GM12878 (cell line): Measurements from ENCODE around the gene TBC1D5. TPM values are rescaled to one million over a fixed set of nuclear protein-coding genes. Genes with fewer than 3 reads are reported as not detected.

ENCODE experiments used
- ATAC-seq: fragments of 200-7000 bp; cut with Tn5 transposase; 3 replicates; pipeline ENCODE4 v1.9.1; 2020; ENCODE audit warnings: mild to moderate bottlenecking, moderate library complexity
- BruUV-seq: library from RNA; stranded (reverse); fragments of 400-500 nt; replicated peaks from 2 replicates; lab custom pipeline; 2021; lab: Mats Ljungman, UMichigan
- CTCF ChIA-PET: fragments of 300-600 bp; sonication (Branson Sonifier 250); formaldehyde crosslinking; extraction: SDS; loops from one replicate; lab custom pipeline; 2021; ENCODE audit warnings: inconsistent platforms; lab: Yijun Ruan, JAX
- POLR2A ChIA-PET: fragments of 350-600 bp; formaldehyde crosslinking; extraction: SDS; loops from one replicate; lab custom pipeline; 2021; ENCODE audit warnings: inconsistent platforms; lab: Charles Lee
- RAD21 ChIA-PET: fragments of 300-600 bp; sonication (Branson Sonifier 250); formaldehyde crosslinking; loops from one replicate; lab custom pipeline; 2023; ENCODE audit warnings: antibody characterized with exemption; ENCODE audit not compliant: unreplicated experiment; lab: Charles Lee
- SMC1A ChIA-PET: fragments of 300-600 bp; sonication (Branson Sonifier 250); formaldehyde crosslinking; loops from one replicate; lab custom pipeline; 2023; ENCODE audit not compliant: unreplicated experiment, uncharacterized antibody; lab: Charles Lee
- DNase-seq: peaks from one replicate; pipeline ENCODE4 v3.0.0-alpha.2; 2011; ENCODE audit warnings: low read depth, low spot score
- FAIRE-seq: peaks from 3 replicates; lab custom pipeline; 2011; peaks lifted over from hg19 to GRCh38; lab: Jason Lieb, UNC
- H2AFZ ChIP-seq: 2 replicates; pipeline ENCODE4 v1.6.0; 2011; ENCODE audit warnings: low read depth, low read length, control low read depth; ENCODE audit not compliant: control insufficient read depth
- H3K27ac ChIP-seq: 2 replicates; pipeline ENCODE4 v1.5.1; 2011; ENCODE audit warnings: control low read depth; ENCODE audit not compliant: control insufficient read depth, insufficient read depth
- H3K27me3 ChIP-seq, 2 experiments: replicated peaks in 1 of 2; 2 replicates each; pipeline versions ENCODE4 v1.6.0 to v1.6.1; 2011; ENCODE audit warnings: low read length in 1 of 2; ENCODE audit not compliant: control insufficient read depth in 2 of 2, insufficient read depth in 2 of 2
- H3K36me3 ChIP-seq, 2 experiments: 2 replicates each; pipeline ENCODE4 v1.5.1; 2011; ENCODE audit warnings: low read length in 1 of 2; ENCODE audit not compliant: control insufficient read depth in 2 of 2, insufficient read depth in 2 of 2
- H3K4me1 ChIP-seq: 2 replicates; pipeline ENCODE4 v1.6.1; 2011; ENCODE audit warnings: mild to moderate bottlenecking, low read length, moderate library complexity, mixed read lengths; ENCODE audit not compliant: control insufficient read depth, insufficient read depth
- H3K4me2 ChIP-seq: 2 replicates; pipeline ENCODE4 v1.6.0; 2011; ENCODE audit warnings: control low read depth; ENCODE audit not compliant: control insufficient read depth, insufficient read depth
- H3K4me3 ChIP-seq: fragments of 200-600 bp; sonication (generic); 2 replicates; pipeline ENCODE4 v1.5.1; 2016
- H3K79me2 ChIP-seq: 2 replicates; pipeline ENCODE4 v1.6.0; 2011; ENCODE audit warnings: low read length; ENCODE audit not compliant: control insufficient read depth, insufficient read depth
- H3K9ac ChIP-seq: 2 replicates; pipeline ENCODE4 v1.8.0; 2011; ENCODE audit warnings: low read length, control low read depth, mixed read lengths; ENCODE audit not compliant: control insufficient read depth, insufficient read depth
- H3K9me3 ChIP-seq: replicated peaks from 3 replicates; pipeline ENCODE4 v1.5.1; 2011; ENCODE audit warnings: mild to moderate bottlenecking, low read length; ENCODE audit not compliant: control insufficient read depth, insufficient read depth
- H4K20me1 ChIP-seq: 2 replicates; pipeline ENCODE4 v1.6.0; 2011; ENCODE audit not compliant: control insufficient read depth, insufficient read depth
- ATF3 ChIP-seq: IDR thresholded peaks from 2 replicates; pipeline ENCODE4 v1.6.1; 2011; ENCODE audit warnings: low read depth, mild to moderate bottlenecking, low read length, moderate library complexity, borderline replicate concordance; ENCODE audit errors: extremely low read depth
- CHD1 ChIP-seq: IDR thresholded peaks from 2 replicates; pipeline ENCODE4 v1.6.1; 2012; ENCODE audit warnings: low read depth, low read length, improper control_type of control experiment
- CREM ChIP-seq: IDR thresholded peaks from 2 replicates; pipeline ENCODE4 v1.6.1; 2014; ENCODE audit warnings: antibody characterized with exemption, low read depth
- DPF2 ChIP-seq: fragments of 450-650 bp; IDR thresholded peaks from 2 replicates; pipeline ENCODE4 v1.6.1; 2017; ENCODE audit warnings: mild to moderate bottlenecking
- ELK1 ChIP-seq: IDR thresholded peaks from 2 replicates; pipeline ENCODE4 v1.6.1; 2012; ENCODE audit warnings: low read depth, low read length, improper control_type of control experiment
- JUNB ChIP-seq: IDR thresholded peaks from 2 replicates; pipeline ENCODE4 v1.6.1; 2016; ENCODE audit warnings: antibody characterized with exemption, mild to moderate bottlenecking
- JUND ChIP-seq: IDR thresholded peaks from 2 replicates; pipeline ENCODE4 v1.6.1; 2012; ENCODE audit warnings: low read depth, mild to moderate bottlenecking, low read length, improper control_type of control experiment, moderate library complexity
- KLF5 ChIP-seq: fragments of 450-650 bp; IDR thresholded peaks from 2 replicates; pipeline ENCODE4 v1.6.1; 2014; ENCODE audit warnings: mild to moderate bottlenecking; ENCODE audit not compliant: partially characterized antibody
- MEF2A ChIP-seq: IDR thresholded peaks from 2 replicates; pipeline ENCODE4 v1.6.1; 2011; ENCODE audit warnings: low read depth, mild to moderate bottlenecking, low read length, moderate library complexity; ENCODE audit not compliant: insufficient read depth
- NFIC ChIP-seq: IDR thresholded peaks from 2 replicates; pipeline ENCODE4 v1.6.1; 2012; ENCODE audit warnings: low read depth, mild to moderate bottlenecking, inconsistent platforms, low read length, moderate library complexity
- NFYA ChIP-seq: IDR thresholded peaks from 2 replicates; pipeline ENCODE4 v1.6.1; 2011; ENCODE audit warnings: low read depth, mild to moderate bottlenecking, low read length, improper control_type of control experiment, borderline replicate concordance
- NR2F1 ChIP-seq: fragments of 450-650 bp; conservative IDR thresholded peaks from 2 replicates; pipeline ENCODE4 v1.6.1; 2017; ENCODE audit warnings: mild to moderate bottlenecking
- POLR2AphosphoS5 ChIP-seq: IDR thresholded peaks from 2 replicates; pipeline ENCODE4 v1.6.1; 2011; ENCODE audit warnings: mild to moderate bottlenecking, low read length, inconsistent platforms
- RUNX3 ChIP-seq: IDR thresholded peaks from 2 replicates; pipeline ENCODE4 v1.6.1; 2012; ENCODE audit warnings: low read length, inconsistent platforms
- SIN3A ChIP-seq: IDR thresholded peaks from 2 replicates; pipeline ENCODE4 v1.6.1; 2012; ENCODE audit warnings: low read depth, low read length, improper control_type of control experiment
- SP1 ChIP-seq: IDR thresholded peaks from one replicate; pipeline ENCODE4 v1.6.1; 2011; ENCODE audit warnings: low read depth, low read length
- SPI1 ChIP-seq: IDR thresholded peaks from 2 replicates; pipeline ENCODE4 v1.6.1; 2011; ENCODE audit warnings: low read depth, mild to moderate bottlenecking, low read length, moderate library complexity, borderline replicate concordance; ENCODE audit not compliant: insufficient read depth
- TCF7 ChIP-seq: IDR thresholded peaks from 2 replicates; pipeline ENCODE4 v1.6.1; 2014; ENCODE audit warnings: antibody characterized with exemption, borderline replicate concordance
- ZZZ3 ChIP-seq: IDR thresholded peaks from 2 replicates; pipeline ENCODE4 v1.6.1; 2011; ENCODE audit warnings: low read depth; ENCODE audit not compliant: control insufficient read depth, insufficient read length
- in situ Hi-C: fragments of 300-500 bp; cut with MboI; formaldehyde crosslinking; loops from 9 replicates; pipeline ENCODE4 v1.14.3; 2018; ENCODE audit warnings: mixed read lengths
- intact Hi-C: fragments of 100-400 bp; cut with micrococcal nuclease; formaldehyde crosslinking; loops from one replicate; pipeline ENCODE4 v1.14.2; 2022; ENCODE audit not compliant: unreplicated experiment
- polyA plus RNA-seq, 11 experiments: library from polyadenylated mRNA; depleted of rRNA in 4 of 11; unstranded in 6 of 11; stranded (reverse) in 5 of 11; fragments of >200 nt; fragmentation: Nextera tagmentation in 4 of 11; fragmentation: Illumina TruSeq in 1 of 11; extraction: Ambion mirVana in 4 of 11; extraction: Trizol in 1 of 11; gene quantifications; 1 replicate in 1 of 11; 2 replicates in 10 of 11; pipeline versions ENCODE4 v1.2.1 to v1.2.3, GENCODE V29; 2011 to 2016; ENCODE audit warnings: inconsistent platforms in 2 of 11, missing spikeins in 2 of 11, low read depth in 1 of 11
- total RNA-seq, 4 experiments: library from RNA; depleted of rRNA in 3 of 4; stranded (reverse); fragments of >200 nt in 3 of 4; fragmentation: Illumina TruSeq in 1 of 4; extraction: Trizol in 1 of 4; gene quantifications; 2 replicates each; pipeline versions ENCODE4 v1.2.1 to v1.2.3, GENCODE V29; 2013 to 2021
- TF ChIP-seq, protein P1 (sequence below): IDR thresholded peaks from 2 replicates; pipeline ENCODE4 v1.6.1; 2012; ENCODE audit warnings: low read length, inconsistent platforms

TBC1D5 gene
- total and polyA plus RNA-seq, 10 of the 15 experiments (the other 5 are each of a cell fraction or from before 2014, with no cell fraction given), result 5.5 to 61.0 (median 43.8) TPM

- POLR2A ChIA-PET, result no interaction called here
- intact Hi-C loops, result no loop called here
Observed at GRCh38 chr3:17680530-17680929, 61.9 kb downstream of the TBC1D5 start.

GRCh38 chr3:17678116-17678741 lies 64.2 kb downstream of the TBC1D5 start:
- H3K36me3 ChIP-seq, result no peaks in the 10 kb centered on the region
- peak; percentile 86 for ATAC-seq
- no peaks in the 10 kb centered on the region for H3K4me1 ChIP-seq
- H3K27ac ChIP-seq, result no peak overlapping the region
- H3K4me2 ChIP-seq, result no peak overlapping the region
- intact Hi-C loops, result no loop called here
- no peaks in the 10 kb centered on the region for H3K9me3 ChIP-seq
- ChIA-PET SMC1A (interaction anchor here (0.8 kb wide), 1 partner anchor 182 kb away, joined by 3 read pairs; no protein-coding TSS in a partner anchor), RAD21 (no interaction called here), CTCF (no interaction called here), POLR2A (no interaction called here)
- H3K4me3 ChIP-seq, result no peak overlapping the region
- no peak overlapping the region for H2AFZ ChIP-seq
- no peak for DNase-seq
- no peak for FAIRE-seq
- in situ Hi-C loops, result no loop called here
- H3K27me3 ChIP-seq, result no peaks in the 10 kb centered on the region
- no TSS peak for BruUV-seq
- H4K20me1 ChIP-seq, result no peaks in the 10 kb centered on the region
- H3K79me2 ChIP-seq, result no peaks in the 10 kb centered on the region; the same call in 1 of the 2 replicates
- no peak overlapping the region for H3K9ac ChIP-seq
- TF ChIP-seq KLF5 (no peak), SPI1 (peak; percentile 36; the same call in 1 of the 2 replicates), MEF2A (peak; percentile 38; the same call in 1 of the 2 replicates), ATF3 (no peak), RUNX3 (peak; percentile 70), ELK1 (no peak), CREM (no peak), JUNB (peak; percentile 80)

More at GRCh38 chr3:17680530-17680929, 61.9 kb downstream of the TBC1D5 start:
- no peak for FAIRE-seq
- Histone ChIP-seq H3K9me3 (no peaks in the 10 kb centered on the region), H3K9ac (no peak overlapping the region), H3K4me2 (no peak overlapping the region), H4K20me1 (no peaks in the 10 kb centered on the region), H3K36me3 (no peaks in the 10 kb centered on the region), H3K27me3 (no peaks in the 10 kb centered on the region), H3K4me1 (no peaks in the 10 kb centered on the region), H2AFZ (no peak overlapping the region), H3K4me3 (no peak overlapping the region), H3K27ac (no peak overlapping the region), H3K79me2 (peaks cover 2% of the 10 kb centered on the region)
- BruUV-seq, result no TSS peak
- ChIA-PET RAD21 (no interaction called here), SMC1A (no interaction called here), CTCF (no interaction called here)
- DNase-seq, result no peak
- peak; percentile 42 for ATAC-seq
- in situ Hi-C loops, result no loop called here
- TF ChIP-seq POLR2AphosphoS5 (no peak), NFYA (no peak), DPF2 (no peak), TCF7 (no peak), RUNX3 (no peak), NR2F1 (no peak), CHD1 (no peak), JUND (no peak), SIN3A (no peak), SP1 (no peak), ZZZ3 (no peak), NFIC (no peak)
- TF ChIP-seq, protein P1, sequence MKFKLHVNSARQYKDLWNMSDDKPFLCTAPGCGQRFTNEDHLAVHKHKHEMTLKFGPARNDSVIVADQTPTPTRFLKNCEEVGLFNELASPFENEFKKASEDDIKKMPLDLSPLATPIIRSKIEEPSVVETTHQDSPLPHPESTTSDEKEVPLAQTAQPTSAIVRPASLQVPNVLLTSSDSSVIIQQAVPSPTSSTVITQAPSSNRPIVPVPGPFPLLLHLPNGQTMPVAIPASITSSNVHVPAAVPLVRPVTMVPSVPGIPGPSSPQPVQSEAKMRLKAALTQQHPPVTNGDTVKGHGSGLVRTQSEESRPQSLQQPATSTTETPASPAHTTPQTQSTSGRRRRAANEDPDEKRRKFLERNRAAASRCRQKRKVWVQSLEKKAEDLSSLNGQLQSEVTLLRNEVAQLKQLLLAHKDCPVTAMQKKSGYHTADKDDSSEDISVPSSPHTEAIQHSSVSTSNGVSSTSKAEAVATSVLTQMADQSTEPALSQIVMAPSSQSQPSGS, result no peak
